ENCODE results near the gene RNF157. TPM values are rescaled to one million over a fixed set of nuclear protein-coding genes. Genes with fewer than 3 reads are reported as not detected.
A peak's percentile ranks its signal among the peaks of the same experiment; 100 is the strongest.

Gene RNF157
- total and polyA plus RNA-seq, 9 of the 15 experiments (the other 6 are each of a cell fraction or from before 2014, with no cell fraction given): 8.1 to 31.7 (median 20.8) TPM

- TF ChIP-seq POLR3G (IDR thresholded peaks at IDR 0.05; ENCODE audit: extremely low read depth, insufficient read length, insufficient replicate concordance): no peak
- TF ChIP-seq, protein P1, sequence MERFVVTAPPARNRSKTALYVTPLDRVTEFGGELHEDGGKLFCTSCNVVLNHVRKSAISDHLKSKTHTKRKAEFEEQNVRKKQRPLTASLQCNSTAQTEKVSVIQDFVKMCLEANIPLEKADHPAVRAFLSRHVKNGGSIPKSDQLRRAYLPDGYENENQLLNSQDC (CRISPR knock-in tag; IDR thresholded peaks at IDR 0.05): no peak
- TF ChIP-seq ZNF311 (CRISPR knock-in tag; IDR thresholded peaks at IDR 0.05): no peak
- TF ChIP-seq ZNF431 (CRISPR knock-in tag; IDR thresholded peaks at IDR 0.05): no peak
- TF ChIP-seq HLTF (IDR thresholded peaks at IDR 0.05): no peak
- TF ChIP-seq SMARCA4 (IDR thresholded peaks at IDR 0.05): no peak
- no peak for TF ChIP-seq RFX1 (IDR thresholded peaks at IDR 0.05)
- no peak for TF ChIP-seq CREB5 (CRISPR knock-in tag; IDR thresholded peaks at IDR 0.05)
- TF ChIP-seq, protein P2, sequence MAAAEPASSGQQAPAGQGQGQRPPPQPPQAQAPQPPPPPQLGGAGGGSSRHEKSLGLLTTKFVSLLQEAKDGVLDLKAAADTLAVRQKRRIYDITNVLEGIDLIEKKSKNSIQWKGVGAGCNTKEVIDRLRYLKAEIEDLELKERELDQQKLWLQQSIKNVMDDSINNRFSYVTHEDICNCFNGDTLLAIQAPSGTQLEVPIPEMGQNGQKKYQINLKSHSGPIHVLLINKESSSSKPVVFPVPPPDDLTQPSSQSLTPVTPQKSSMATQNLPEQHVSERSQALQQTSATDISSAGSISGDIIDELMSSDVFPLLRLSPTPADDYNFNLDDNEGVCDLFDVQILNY (CRISPR knock-in tag; IDR thresholded peaks at IDR 0.05): no peak
- TF ChIP-seq ZNF668 (CRISPR knock-in tag; IDR thresholded peaks at IDR 0.05): no peak
- TF ChIP-seq, protein P3, sequence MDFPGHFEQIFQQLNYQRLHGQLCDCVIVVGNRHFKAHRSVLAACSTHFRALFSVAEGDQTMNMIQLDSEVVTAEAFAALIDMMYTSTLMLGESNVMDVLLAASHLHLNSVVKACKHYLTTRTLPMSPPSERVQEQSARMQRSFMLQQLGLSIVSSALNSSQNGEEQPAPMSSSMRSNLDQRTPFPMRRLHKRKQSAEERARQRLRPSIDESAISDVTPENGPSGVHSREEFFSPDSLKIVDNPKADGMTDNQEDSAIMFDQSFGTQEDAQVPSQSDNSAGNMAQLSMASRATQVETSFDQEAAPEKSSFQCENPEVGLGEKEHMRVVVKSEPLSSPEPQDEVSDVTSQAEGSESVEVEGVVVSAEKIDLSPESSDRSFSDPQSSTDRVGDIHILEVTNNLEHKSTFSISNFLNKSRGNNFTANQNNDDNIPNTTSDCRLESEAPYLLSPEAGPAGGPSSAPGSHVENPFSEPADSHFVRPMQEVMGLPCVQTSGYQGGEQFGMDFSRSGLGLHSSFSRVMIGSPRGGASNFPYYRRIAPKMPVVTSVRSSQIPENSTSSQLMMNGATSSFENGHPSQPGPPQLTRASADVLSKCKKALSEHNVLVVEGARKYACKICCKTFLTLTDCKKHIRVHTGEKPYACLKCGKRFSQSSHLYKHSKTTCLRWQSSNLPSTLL (IDR thresholded peaks at IDR 0.05): no peak
- no peak for TF ChIP-seq FIP1L1 (IDR thresholded peaks at IDR 0.05; ENCODE audit: low read depth, low read length, poor library complexity, severe bottlenecking)
- TF ChIP-seq FOS (IDR thresholded peaks at IDR 0.05; ENCODE audit: extremely low read depth, insufficient read length): no peak
- TF ChIP-seq PRDM10 (IDR thresholded peaks at IDR 0.05; ENCODE audit: partially characterized antibody): peak; percentile 13
- TF ChIP-seq ZBTB7A (IDR thresholded peaks at IDR 0.05; ENCODE audit: borderline replicate concordance, control insufficient read depth, low read depth, low read length): peak; percentile 85; the same call in 1 of the 2 replicates
- no peak for TF ChIP-seq ADNP (tag; IDR thresholded peaks at IDR 0.05)
- peak; percentile 79 for TF ChIP-seq SOX6 (IDR thresholded peaks at IDR 0.05)
- no peak for TF ChIP-seq FOXA1 (IDR thresholded peaks at IDR 0.05; ENCODE audit: borderline replicate concordance)
- TF ChIP-seq SIRT6 (IDR thresholded peaks at IDR 0.05; ENCODE audit: low read depth, low read length): no peak
- TF ChIP-seq FOXJ3 (CRISPR knock-in tag; IDR thresholded peaks at IDR 0.05): no peak
- TF ChIP-seq CCAR2 (IDR thresholded peaks at IDR 0.05; ENCODE audit: low read depth, low read length): no peak
- TF ChIP-seq ZC3H4 (CRISPR knock-in tag; IDR thresholded peaks at IDR 0.05; ENCODE audit: borderline replicate concordance): no peak; the same call in 1 of the 2 replicates
Measured at GRCh38 chr17:76268015-76268749, 27.9 kb upstream of the RNF157 start (continued).
